D721Med (cell line): ENCODE results near the gene PRKCZ.

Source experiments
- DNase-seq: peaks from one replicate; pipeline ENCODE4 v3.0.0; 2011; ENCODE audit warnings: low spot score; ENCODE audit not compliant: insufficient read length
- FAIRE-seq: peaks from 2 replicates; lab custom pipeline; 2011; peaks lifted over from hg19 to GRCh38; lab: Jason Lieb, UNC
- CTCF ChIP-seq: IDR thresholded peaks from 2 replicates; pipeline ENCODE4 v1.5.1; 2012; ENCODE audit warnings: mild to moderate bottlenecking, control low read depth; ENCODE audit not compliant: insufficient read depth; ENCODE audit errors: missing control alignments

Gene PRKCZ

GRCh38 chr1:2201062-2201461 lies 150.9 kb downstream of the PRKCZ start:
- DNase-seq (no peak), FAIRE-seq (no peak)
- no peak for TF ChIP-seq CTCF

- no peak for TF ChIP-seq CTCF
- FAIRE-seq (no peak), DNase-seq (no peak)
Measured at GRCh38 chr1:2202008-2202575, 151.9 kb downstream of the PRKCZ start.

DNA sequence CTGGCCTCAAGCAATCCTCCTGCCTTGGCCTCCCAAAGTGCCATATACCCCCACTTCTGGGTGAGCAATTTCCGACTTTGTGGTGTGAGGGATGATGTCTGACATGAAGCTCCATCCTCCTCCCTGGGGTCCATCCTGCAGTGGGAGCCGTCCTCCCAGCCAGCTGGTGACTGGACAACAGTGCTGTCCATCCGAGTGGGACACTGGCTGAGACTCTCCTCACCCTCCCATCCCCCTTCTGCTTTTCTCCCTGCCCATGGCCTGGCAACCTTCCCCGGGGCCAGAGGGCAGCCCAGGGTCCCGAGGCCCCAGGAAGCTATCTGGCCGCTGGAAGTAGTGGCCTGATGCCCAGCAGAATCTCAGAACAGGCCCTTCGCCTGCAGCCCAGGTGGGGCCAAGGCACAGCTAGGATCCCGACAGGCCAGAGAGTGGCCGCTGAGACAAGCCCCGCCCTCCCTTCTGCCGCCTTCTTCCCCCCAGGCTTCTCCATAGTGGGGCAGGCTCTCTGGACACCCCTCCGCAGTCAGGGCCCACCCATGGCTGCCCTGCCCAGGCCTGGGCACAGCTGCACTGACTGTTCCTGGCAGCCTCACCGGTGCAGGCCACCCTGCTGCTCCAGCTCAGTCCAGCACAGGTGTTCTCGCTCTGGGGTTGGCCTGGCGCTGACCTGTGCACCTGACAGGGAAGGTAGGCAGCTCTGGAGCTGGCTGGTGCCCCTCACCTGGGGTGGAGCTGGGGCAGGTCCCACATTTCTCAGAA lies 152.8 kb downstream of the PRKCZ start:
- DNase-seq (no peak), FAIRE-seq (no peak)
- no peak for TF ChIP-seq CTCF

GRCh38 chr1:2203671-2204414 lies 153.6 kb downstream of the PRKCZ start:
- no peak for FAIRE-seq
- no peak for TF ChIP-seq CTCF
- DNase-seq, result no peak

DNA sequence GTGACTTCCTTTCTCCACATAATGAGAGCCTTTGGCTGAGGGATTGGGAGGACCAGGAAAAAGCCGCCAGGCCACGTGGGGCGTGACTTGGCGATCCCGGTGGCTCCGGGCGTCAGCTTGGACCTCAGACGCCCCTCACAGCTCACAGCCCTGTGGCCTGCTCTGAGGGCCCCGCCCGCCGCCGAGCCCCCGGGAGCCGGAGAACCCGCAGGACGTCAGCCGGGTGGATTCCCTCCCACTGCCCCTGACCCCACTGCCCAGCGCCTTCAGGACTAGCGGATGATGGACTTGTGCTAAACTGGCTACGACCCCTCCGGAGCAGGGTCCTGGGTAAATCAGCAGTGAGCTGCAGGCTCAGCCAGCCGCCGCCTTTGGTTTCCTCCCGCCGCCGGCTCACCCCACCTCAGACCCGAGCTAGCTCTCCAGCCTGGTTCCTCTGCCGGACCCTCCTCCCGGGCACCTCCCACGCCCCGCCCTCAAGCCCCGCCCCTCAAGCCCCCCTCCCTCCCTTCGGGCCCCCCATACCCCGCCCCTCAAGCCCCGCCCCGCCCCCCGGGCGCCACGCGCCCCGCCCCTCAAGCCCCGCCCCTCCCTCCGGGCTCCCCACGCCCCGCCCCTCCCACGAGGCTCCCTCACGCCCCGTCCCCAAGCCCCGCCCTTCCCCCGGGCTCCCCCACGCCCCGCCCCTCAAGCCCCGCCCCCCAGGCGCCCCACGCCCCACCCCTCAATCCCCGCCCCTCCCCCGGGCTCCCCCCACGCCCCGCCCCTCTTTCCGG lies 154.4 kb downstream of the PRKCZ start:
- FAIRE-seq, result no peak
- TF ChIP-seq CTCF, result no peak
- DNase-seq, result peak; percentile 73

DNA sequence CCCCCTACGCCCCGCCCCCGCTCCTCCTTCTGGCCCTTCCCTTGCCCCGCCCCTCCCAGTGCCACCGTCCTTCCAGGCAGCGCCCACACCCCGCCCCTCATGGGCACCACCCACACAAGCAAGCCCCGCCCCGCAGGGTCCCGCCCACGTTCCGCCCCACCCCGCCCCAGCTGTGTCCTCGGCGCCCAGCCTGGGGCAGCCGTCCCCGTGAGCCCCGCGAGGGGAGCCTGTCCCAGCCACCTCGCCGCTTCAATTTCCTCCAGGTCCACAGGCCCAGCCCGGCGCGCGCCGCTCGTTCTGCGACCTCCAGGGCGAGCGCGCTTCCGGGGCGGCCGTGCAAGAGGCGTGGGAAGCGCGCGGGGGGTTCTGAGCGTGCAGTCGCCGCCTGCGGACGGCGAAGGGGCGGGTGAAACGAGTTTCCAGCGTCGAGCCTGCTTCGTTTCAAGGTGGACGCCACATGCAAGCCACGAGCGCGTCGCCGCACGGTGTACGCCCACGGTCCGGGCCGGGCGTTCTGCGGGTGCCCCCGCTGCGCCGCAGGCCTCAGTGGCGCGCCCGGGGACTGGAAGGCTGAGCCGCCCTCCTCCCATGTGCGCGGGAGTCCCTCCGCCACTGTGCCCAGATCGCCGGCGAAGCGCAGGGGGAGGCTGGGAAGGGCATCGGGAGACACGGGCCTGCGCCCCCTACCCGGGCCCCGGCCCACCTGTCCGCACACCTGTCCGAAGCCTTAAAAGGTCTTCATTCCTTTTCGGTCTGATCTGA lies 155.2 kb downstream of the PRKCZ start:
- peak; percentile 77 for DNase-seq
- no peak for TF ChIP-seq CTCF
- FAIRE-seq, result no peak
